ENCODE data around the gene ENTHD1. TPM values are rescaled to one million over a fixed set of nuclear protein-coding genes. Genes with fewer than 3 reads are reported as not detected.

Gene ENTHD1
- total and polyA plus RNA-seq, 9 of the 15 experiments (the other 6 are each of a cell fraction or from before 2014, with no cell fraction given): 0.13 to 0.98 (median 0.35) TPM

- 80% methylated on average over 10 of the region's 10 CpGs for WGBS (ENCODE audit: insufficient coverage, low coverage, missing lambda C conversion rate)
- ChIA-PET POLR2A (interaction anchor here (1.0 kb wide), 1 partner anchor 11 kb away, joined by 3 read pairs; no protein-coding TSS in a partner anchor), CTCF (ENCODE audit: low intra/inter-chr PET ratio) (no interaction called here)
- Histone ChIP-seq H3K4me1 (replicated peaks in 1 of 2; ENCODE audit: control insufficient read depth in 2 of 2, insufficient read depth in 2 of 2, low read length in 2 of 2) (peaks cover 3 to 10% of the 10 kb centered on the region in 2 experiments; a peak in 2 of 5 replicates), H3K4me2 (ENCODE audit: insufficient read depth, low read length) (no peak overlapping the region), H3K36me3 (ENCODE audit: control insufficient read depth, insufficient read depth, low read length) (no peaks in the 10 kb centered on the region), H3K9me1 (ENCODE audit: control insufficient read depth, insufficient read depth, low read length) (no peaks in the 10 kb centered on the region), H3K4me3 (no peak overlapping the region), H3K79me2 (ENCODE audit: control insufficient read depth, insufficient read depth, low read length) (no peaks in the 10 kb centered on the region), H3K27ac (ENCODE audit: extremely low read depth, low read depth, low read length) (no peak overlapping the region), H3K9me3 (replicated peaks; ENCODE audit: control insufficient read depth, insufficient read depth, low read depth, low read length) (peaks cover 5% of the 10 kb centered on the region; the same call in 1 of the 2 replicates), H2AFZ (ENCODE audit: low read depth, low read length) (no peak overlapping the region), H4K20me1 (replicated peaks; ENCODE audit: control insufficient read depth, insufficient read depth, low read length) (no peaks in the 10 kb centered on the region), H3K9ac (ENCODE audit: insufficient read depth in 1 of 2, low read depth in 2 of 2, low read length in 2 of 2) (no peak overlapping the region), H3K27me3 (ENCODE audit: control insufficient read depth in 2 of 2, insufficient read depth in 2 of 2, low read length in 2 of 2) (no peaks in the 10 kb centered on the region)
- FAIRE-seq (no peak), DNase-seq (ENCODE audit: extremely low read depth in 1 of 4, low spot score in 3 of 4) (no peak), ATAC-seq (no peak)
- TF ChIP-seq RNF2 (IDR thresholded peaks at IDR 0.05) (no peak), RAD21 (CRISPR knock-in tag; conservative IDR thresholded peaks at IDR 0.05 in 1 of 2, IDR thresholded peaks at IDR 0.05 in 1 of 2) (no peak), MCM3 (IDR thresholded peaks at IDR 0.05) (no peak), ZNF140 (CRISPR knock-in tag; IDR thresholded peaks at IDR 0.05) (no peak), TEAD4 (IDR thresholded peaks at IDR 0.05; ENCODE audit: low read length) (no peak), TEAD4 (CRISPR knock-in tag; IDR thresholded peaks at IDR 0.05; ENCODE audit: borderline replicate concordance) (no peak), GMEB1 (CRISPR knock-in tag; IDR thresholded peaks at IDR 0.05) (no peak), FUS (optimal IDR thresholded peaks at IDR 0.05; ENCODE audit: low read depth, low read length) (no peak), ZBTB40 (IDR thresholded peaks at IDR 0.05) (no peak), ZBTB40 (CRISPR knock-in tag; IDR thresholded peaks at IDR 0.05) (no peak), HDAC1 (IDR thresholded peaks at IDR 0.05) (no peak), TRIM24 (IDR thresholded peaks at IDR 0.05) (no peak)
- intact Hi-C loops (cut with micrococcal nuclease) (no loop called here), in situ Hi-C loops (cut with MboI) (no loop called here)
- BruUV-seq (replicated peaks): no TSS peak
Measured at GRCh38 chr22:39735776-39736175, 157.8 kb downstream of the ENTHD1 start.

All from K562 (cell line).